ENCODE measurements around the gene CDC73.
"Not testable (repeated sequence)": the region's sequence is repeated elsewhere in the genome, so short reads cannot be mapped to it uniquely, and the experiment has no call there.

Gene CDC73

GRCh38 chr1:193237381-193237978, 115.6 kb downstream of the CDC73 start:
- DNase-seq: no peak

GRCh38 chr1:193240609-193241008, 118.8 kb downstream of the CDC73 start:
- no peak for DNase-seq

GRCh38 chr1:193241132-193241827, 119.4 kb downstream of the CDC73 start:
- DNase-seq: no peak

- no peak for DNase-seq
Measured at GRCh38 chr1:193242000-193242399, 120.2 kb downstream of the CDC73 start.

GRCh38 chr1:193249187-193249586, 127.4 kb downstream of the CDC73 start:
- DNase-seq: no peak

GRCh38 chr1:193251950-193252349, 130.1 kb downstream of the CDC73 start:
- DNase-seq: no peak

- no peak for DNase-seq
Measured at GRCh38 chr1:193256019-193256418, 134.2 kb downstream of the CDC73 start.

GRCh38 chr1:193259636-193260035, 137.8 kb downstream of the CDC73 start:
- DNase-seq: no peak

- no peak for DNase-seq
Measured at GRCh38 chr1:193260056-193260745, 138.4 kb downstream of the CDC73 start.

GRCh38 chr1:193260896-193261295, 139.1 kb downstream of the CDC73 start:
- no peak for DNase-seq

- DNase-seq: no peak
Measured at GRCh38 chr1:193262661-193263060, 140.8 kb downstream of the CDC73 start.

- no peak for DNase-seq
Measured at GRCh38 chr1:193264313-193265065, 142.7 kb downstream of the CDC73 start.

GRCh38 chr1:193265716-193266115, 143.9 kb downstream of the CDC73 start:
- no peak for DNase-seq

- DNase-seq: not testable (repeated sequence)
Measured at GRCh38 chr1:193266794-193267193, 145.0 kb downstream of the CDC73 start.

GRCh38 chr1:193270996-193271395, 149.2 kb downstream of the CDC73 start:
- DNase-seq: no peak

- DNase-seq: no peak
Measured at GRCh38 chr1:193275773-193276172, 153.9 kb downstream of the CDC73 start.

- no peak for DNase-seq
Measured at GRCh38 chr1:193278968-193279367, 157.1 kb downstream of the CDC73 start.

GRCh38 chr1:193281894-193282293, 160.1 kb downstream of the CDC73 start:
- DNase-seq: no peak

- DNase-seq: no peak
Measured at GRCh38 chr1:193283016-193283415, 161.2 kb downstream of the CDC73 start.

- DNase-seq: no peak
Measured at GRCh38 chr1:193284219-193284618, 162.4 kb downstream of the CDC73 start.

- no peak for DNase-seq
Measured at GRCh38 chr1:193285641-193286040, 163.8 kb downstream of the CDC73 start.

GRCh38 chr1:193288548-193289080, 166.8 kb downstream of the CDC73 start:
- not testable (repeated sequence) for DNase-seq

GRCh38 chr1:193293726-193294125, 171.9 kb downstream of the CDC73 start:
- no peak for DNase-seq

All from activated CD4-positive, alpha-beta T cell treated with anti-CD3 and anti-CD28 coated beads, Interleukin-2, amount 50 U/mL, for 1 hour (primary cell).